HG02588 (cell line): Measurements from ENCODE around the gene IFIT1.
A peak's percentile ranks its signal among the peaks of the same experiment; 100 is the strongest.

ENCODE experiments used
- ATAC-seq: cut with Tn5 transposase; IDR thresholded peaks from one replicate; pipeline ENCODE4 v1.9.1; 2021; ENCODE audit warnings: mild to moderate bottlenecking, moderate library complexity; ENCODE audit not compliant: unreplicated experiment

The IFIT1 gene

GRCh38 chr10:89391907-89392756 lies at the start of gene IFIT1:
IFIT1 (plus strand) TSS chr10:89392623; CDS start chr10:89392713, 90 bp downstream.
- ATAC-seq: peak; percentile 79

GRCh38 chr10:89343089-89343767 lies 49.2 kb upstream of the IFIT1 start:
- ATAC-seq: no peak

- ATAC-seq: no peak
These were observed 48.3 kb upstream of the IFIT1 start for GRCh38 chr10:89344156-89344555.

- no peak for ATAC-seq
These were observed 46.9 kb upstream of the IFIT1 start for GRCh38 chr10:89345367-89346000.

DNA sequence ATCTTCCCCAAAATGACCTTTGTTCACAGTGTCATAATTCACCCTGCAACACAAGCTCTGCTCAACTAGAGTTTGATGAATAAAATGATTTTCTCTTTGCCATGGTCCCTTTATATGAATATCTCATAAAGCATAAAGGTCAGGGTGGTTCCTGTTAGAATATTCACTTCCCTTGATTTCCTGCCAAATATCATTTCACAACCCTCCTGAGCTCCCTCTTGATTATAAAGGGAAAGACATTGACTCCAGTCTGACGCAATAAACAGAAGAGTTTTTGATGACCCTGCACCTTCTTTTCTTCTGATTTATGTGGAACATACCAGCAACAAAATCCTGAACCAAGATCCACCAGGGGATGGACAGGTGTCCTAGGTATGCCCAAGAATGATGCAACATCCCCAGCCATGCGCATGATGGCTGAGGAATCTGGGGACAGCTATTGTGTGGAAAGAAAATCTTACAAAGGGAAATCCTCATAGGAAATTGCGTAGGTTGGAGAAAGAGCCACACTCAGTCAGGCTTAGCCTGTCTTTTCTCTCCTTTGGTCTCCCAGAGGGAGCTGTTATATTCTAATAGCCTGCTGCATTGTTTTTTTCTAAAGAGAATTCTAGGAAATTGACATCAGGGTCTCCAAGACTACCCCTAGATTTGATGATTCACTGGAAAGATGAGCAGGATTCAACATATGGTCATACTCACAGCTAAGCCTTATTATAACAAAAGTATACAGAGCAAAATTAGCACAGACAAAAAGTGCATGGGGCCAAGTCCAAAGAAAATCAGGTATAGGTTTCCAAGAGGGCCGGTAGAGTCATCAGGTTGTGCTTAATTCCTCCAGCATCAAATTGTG lies 45.8 kb upstream of the IFIT1 start:
- no peak for ATAC-seq

GRCh38 chr10:89347701-89348457 lies 44.5 kb upstream of the IFIT1 start:
- ATAC-seq: no peak

DNA sequence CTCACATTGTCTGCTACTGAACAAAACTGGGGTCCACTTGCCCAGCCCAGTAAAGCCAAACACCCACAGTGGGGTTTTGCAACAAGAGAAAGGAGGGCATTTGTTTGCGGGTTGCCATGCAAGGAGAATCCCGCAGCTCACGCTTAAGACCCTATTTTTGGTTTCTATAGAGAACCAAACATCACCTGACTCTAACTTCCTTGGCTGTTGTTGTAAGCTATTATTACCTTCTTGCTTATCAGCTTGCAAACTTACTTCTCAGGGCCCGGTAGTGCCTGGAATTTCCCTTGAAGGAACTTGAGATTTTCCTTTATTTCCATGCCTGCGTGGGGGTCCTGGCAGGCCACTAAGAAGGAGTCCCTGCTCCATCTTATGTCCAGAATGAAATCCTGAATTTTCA lies 43.9 kb upstream of the IFIT1 start:
- no peak for ATAC-seq

GRCh38 chr10:89348975-89349374 lies 43.4 kb upstream of the IFIT1 start:
- no peak for ATAC-seq

DNA sequence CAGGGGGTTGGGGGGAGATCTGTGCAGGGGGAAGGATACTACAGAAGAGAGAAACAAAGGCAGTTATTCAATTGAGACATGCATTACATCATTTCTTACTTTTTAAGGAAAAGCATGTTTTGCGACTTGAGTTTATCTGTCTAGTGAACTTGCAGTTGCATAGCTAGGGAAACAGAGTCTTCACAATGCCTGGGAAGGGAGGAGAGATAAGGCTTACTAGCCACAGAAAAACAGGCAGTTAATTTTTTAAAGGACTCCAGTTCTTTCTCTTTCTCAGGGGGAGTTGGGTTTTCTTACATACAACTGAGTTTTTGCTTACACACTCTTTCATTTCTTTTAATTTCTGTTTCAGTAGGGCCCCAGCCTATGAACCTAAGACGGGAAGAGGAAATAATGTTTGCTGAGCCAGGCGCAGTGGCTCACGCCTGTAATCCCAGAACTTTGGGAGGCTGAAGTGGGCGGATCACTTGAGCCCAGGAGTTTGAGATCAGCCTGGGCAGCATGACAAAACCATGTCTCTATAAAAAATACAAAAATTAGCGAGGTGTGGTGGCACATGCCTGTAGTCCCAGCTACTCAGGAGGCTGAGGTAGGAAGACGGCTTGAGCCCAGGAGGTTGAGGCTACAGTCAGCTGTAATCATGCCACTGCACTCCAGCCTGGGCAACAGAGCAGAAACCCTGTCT lies 41.6 kb upstream of the IFIT1 start:
- ATAC-seq: peak; percentile 31

- ATAC-seq: peak; percentile 86
These were observed 41.0 kb upstream of the IFIT1 start for GRCh38 chr10:89351412-89351779.

GRCh38 chr10:89351780-89352597 lies 40.4 kb upstream of the IFIT1 start:
- ATAC-seq: no peak

DNA sequence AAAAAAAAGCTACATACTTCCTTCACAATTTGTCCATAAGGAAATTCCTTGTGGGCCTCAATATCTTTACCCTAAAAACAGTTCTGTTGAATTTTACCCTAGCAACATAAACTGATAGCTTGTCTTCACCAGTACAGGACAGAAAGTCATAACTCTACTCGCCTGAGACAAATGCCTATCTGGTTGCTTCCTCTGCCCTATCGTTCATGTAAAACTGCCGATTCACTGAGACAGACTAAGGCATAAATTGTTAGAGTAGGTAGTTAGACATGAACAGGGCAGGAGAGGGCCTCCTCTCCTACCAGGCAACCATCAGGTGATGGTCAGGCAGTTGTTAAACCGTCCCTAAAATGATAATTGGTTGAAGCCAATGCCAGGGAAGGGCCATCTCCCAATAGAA lies 39.6 kb upstream of the IFIT1 start:
- ATAC-seq: no peak

DNA sequence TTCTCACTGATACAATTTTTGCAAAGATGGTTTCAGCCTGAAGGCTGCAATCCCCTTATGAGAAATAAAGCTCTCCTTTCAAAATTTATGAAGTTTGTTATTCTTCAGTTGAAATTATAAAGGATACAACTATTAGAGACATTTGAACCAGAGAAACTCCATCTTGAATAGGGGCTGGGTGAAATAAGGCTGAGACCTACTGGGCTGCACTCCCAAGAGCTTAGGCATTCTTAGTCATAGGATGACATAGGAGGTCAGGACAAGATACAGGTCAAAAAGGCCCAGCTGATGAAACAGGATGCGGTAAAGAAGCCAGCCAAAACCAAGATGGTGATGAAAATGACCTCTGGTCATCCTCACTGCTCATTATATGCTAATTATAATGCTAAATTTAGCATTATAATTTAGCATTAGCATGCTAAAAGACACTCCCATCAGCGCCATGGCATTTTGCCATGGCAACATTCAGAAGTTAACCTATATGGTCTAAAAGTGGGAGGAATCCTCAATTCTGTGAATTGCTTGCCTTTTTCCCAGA lies 37.0 kb upstream of the IFIT1 start:
- no peak for ATAC-seq

DNA sequence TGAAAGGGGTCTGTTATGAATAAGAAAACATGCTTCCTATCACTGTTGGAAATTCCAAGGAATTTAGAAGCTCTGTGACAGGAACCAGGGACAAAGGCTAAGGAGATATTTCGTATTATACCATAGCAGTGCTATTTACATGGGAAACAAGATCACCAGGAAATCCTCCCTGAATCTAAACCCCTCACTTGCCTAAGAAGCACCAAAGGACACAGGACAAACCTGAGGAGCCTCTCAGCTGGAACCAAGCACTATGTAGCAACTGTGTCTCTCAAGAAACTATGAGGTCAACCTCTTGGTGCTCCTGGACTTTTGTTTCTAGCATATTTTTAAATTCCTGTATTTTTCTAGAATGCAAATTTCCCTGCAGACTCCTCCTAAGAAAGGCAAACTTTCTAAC lies 35.3 kb upstream of the IFIT1 start:
- ATAC-seq: no peak

- ATAC-seq: no peak
These were observed 34.4 kb upstream of the IFIT1 start for GRCh38 chr10:89357975-89358374.

DNA sequence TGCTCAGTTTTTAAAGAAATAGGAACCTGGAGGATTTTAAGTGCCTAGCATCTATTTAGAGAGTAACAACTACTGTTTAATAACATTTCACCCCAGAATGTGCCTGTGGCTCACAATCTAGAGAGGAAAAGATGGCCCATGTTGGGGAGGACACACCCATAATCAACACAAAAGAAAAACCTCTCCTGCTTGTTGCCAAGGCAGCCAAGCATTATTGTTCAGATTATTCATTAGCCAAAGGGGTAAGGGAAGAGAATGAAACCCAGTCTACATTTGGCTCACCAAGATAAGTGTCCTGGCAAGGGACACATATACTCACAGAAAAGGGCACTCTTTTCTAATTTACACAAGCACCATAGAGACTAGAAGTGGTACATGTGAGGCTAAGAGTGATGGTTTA lies 32.3 kb upstream of the IFIT1 start:
- ATAC-seq: no peak

DNA sequence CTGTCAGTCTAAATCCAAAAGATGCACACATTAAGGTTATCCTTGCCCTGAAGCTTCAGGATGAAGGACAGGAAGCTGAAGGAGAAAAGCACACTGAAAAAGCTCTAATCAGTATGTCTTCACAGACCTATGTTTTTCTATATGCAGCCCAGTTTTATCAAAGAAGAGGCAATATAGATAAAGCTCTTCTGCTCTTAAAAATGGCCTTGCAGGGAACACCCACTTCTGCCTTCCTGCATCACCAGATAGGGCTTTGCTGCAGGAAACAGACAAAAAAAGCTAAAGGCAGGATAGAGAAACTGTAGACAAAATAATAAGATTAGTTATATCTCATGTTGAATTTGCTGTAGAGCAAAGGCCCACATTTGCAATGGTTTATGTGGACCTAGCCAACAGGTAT lies 29.5 kb upstream of the IFIT1 start:
- ATAC-seq: no peak

GRCh38 chr10:89363729-89364442 lies 28.5 kb upstream of the IFIT1 start:
- ATAC-seq: no peak
